Femur (tissue), 1 donor: ENCODE measurements around the gene MED25.

Experiments
- DNase-seq: peaks from one replicate; pipeline ENCODE4 v3.0.0-alpha.2; 2017

The MED25 gene

DNA sequence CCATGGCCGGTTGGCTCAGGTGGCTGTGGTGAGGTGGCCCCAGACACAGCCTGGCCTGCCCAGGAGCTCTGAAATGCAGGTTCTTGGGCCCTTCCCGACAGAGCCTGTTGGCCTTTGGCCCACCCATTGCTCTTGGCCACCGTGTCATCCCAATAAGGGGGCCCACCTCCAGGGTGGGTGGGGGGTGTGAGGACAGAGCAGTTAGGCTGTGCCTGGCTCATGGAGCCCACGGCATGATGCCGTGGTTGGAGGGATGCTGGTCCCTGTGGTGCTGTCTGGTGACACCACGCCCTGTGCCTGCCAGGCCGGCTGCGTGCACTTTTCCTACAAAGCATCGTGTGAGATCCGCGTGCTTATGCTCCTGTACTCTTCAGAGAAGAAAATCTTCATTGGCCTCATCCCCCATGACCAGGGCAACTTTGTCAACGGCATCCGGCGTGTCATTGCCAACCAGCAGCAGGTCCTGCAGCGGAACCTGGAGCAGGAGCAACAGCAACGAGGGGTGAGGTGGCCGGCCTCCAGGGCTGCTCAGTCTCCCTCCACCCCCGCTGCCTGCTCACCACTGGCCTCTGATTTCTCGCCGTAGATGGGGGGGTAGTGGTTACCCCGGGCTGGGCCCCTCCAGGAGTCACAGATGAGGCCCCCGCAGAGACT lies 41.7 kb downstream of the MED25 start:
- DNase-seq = no peak

DNA sequence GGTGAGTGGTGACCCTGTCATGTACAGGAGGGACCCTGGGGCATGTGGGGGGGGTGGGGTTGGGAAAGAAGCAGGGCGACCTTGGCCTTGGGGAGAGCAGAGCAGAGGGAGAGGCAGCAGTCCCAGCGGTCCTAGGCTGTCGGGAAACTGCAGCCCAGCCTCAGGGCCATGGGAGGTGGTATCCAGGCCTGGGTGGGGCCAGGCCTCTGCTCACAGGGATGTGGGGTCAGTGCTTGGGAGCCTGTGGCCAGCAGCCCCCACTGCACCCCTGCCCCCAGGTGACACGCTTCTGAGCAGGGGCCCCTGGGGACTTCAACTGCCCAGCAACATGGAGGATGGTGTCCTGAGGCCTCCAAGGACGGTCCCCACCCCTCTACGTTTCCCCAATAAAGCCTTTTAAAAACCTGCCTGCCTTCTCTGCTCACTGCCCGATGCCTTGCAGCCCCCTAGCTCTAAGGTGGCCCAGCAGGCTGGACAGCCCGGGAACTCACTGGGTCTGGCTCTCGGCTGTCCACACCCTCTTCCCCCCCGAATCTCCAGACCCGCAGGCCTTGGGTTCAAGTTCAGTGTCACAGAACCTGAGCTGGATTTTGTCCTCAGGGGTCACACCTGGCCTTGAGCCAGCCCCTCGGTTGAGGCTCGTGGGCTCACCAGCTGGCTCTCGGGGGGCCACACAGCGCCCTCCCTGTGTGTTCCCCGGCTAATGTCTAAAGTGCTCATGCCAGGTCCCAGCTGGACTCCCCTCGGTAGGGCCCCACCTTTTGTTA lies 42.4 kb downstream of the MED25 start:
- peak; percentile 31 for DNase-seq

GRCh38 chr19:49861107-49861506 lies 43.0 kb downstream of the MED25 start:
- peak; percentile 68 for DNase-seq

GRCh38 chr19:49861541-49862378 lies 43.7 kb downstream of the MED25 start:
- DNase-seq = peak; percentile 29

- peak; percentile 43 for DNase-seq
Measured at GRCh38 chr19:49862391-49863253, 44.5 kb downstream of the MED25 start.

GRCh38 chr19:49863254-49863934 lies 45.3 kb downstream of the MED25 start:
- DNase-seq = peak; percentile 17

GRCh38 chr19:49863935-49864320 lies 45.8 kb downstream of the MED25 start:
- no peak for DNase-seq

- DNase-seq = no peak
Measured at GRCh38 chr19:49864890-49865289, 46.8 kb downstream of the MED25 start.

DNA sequence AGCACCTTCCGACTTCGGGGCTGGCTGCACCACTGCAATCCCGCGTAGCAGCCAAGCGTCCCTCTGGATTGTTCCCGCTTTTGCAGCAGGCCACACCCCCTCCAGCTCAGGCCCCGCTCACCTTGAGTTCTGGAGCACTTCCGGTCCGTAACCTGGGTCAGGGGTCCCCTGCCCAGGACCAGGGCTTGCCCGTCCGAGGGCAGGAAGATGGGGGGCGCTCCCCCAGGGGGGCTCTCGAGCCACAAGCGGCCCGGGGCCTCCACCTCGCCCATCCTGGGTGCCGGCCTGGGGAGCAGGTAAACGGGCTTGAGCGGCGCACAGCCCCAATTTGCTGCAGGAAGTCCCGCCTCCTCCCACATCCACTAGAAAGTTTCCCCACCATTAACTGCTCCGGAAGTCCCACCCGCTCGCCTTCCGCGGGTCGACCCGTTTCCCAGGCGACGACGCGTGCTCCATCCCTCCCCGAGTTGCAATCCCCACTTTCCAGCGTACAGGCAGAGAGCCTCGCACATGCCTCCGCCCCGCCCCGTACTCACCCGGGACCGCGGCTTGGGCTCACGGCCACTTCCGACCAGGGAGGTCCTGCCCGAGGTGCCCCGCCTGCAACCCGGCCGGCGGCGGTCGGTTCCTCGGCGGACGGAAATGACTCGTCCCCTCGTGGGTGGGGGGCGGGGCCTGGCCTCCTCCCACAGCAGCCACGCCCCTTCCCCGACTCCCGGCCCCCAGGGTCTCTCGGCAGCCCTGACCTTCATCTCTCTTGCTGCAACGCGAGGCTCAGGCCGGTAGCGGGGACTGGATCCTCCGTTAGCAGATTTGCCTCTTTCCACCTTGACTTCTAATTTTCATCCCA lies 49.1 kb downstream of the MED25 start, which contains the start of gene PNKP:
Gene PNKP (minus strand): TSS at position 644 of the 850 bp plus-strand sequence. CDS start 372 bp downstream, at position 272.
- DNase-seq = peak; percentile 96

DNA sequence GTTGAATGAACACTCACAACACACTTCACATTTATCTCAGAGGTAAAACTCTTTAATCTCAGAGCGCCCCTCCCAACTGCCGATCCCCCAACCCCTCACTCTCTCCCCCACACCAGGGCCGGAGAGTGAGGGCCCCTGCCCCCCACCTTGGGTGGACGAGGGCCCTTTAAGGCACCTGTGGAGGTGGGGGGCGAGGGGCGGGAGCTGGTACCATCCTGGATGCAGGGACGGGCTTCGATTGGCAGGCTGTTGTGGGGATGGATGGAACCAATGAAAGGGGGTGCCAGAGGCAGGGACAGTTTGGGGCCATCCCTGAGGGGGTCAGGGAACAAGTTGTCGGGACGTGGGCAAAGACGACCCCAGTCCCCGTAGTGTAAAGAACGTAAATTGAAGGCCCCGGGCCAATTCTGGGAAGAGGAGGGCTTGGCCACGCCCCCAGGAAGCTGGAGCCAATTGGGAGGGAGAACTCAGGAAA lies 51.0 kb downstream of the MED25 start:
- DNase-seq = no peak

DNA sequence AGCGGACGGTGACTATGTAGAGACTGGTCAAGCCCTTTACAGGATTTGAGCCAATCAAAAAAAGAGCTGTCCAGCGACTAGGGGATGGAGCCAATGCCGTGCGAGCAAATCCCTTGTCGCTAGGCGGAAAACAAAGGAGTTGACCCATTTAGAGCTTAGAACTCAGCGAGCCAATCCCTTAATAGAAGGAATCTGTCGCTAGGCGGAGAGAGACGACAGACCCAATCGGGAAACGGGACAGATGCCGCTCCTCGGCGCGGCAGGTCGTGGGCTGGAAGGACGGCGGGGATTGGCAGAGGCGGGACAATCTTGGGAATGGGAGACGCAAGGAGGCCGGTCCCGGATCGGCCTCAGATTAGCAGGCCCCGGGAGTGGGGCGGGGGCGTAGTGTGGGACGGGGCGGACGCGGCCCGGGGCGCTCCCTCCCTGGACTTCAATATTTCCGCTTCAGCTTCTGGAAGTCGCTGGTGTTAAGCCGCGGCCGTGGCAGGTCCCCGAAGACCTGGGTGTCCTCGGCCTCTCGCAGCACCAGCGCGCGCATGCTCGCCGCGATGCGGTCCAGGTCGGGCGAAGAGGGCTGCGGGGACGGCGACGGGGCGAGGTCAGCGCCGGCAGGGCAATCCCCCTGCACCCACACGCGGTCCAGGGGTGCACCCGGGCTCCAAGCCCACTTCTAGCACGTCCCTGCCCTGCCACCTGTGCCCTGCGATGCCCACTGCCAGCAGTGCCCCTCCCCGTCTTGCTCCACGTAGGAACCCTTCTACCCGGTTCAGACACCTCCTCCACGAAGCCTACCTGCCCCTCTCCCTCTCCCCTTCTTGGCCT lies 51.6 kb downstream of the MED25 start:
- peak; percentile 99 for DNase-seq

- no peak for DNase-seq
Measured at GRCh38 chr19:49870309-49870901, 52.3 kb downstream of the MED25 start.

- no peak for DNase-seq
Measured at GRCh38 chr19:49871349-49871985, 53.4 kb downstream of the MED25 start.

DNA sequence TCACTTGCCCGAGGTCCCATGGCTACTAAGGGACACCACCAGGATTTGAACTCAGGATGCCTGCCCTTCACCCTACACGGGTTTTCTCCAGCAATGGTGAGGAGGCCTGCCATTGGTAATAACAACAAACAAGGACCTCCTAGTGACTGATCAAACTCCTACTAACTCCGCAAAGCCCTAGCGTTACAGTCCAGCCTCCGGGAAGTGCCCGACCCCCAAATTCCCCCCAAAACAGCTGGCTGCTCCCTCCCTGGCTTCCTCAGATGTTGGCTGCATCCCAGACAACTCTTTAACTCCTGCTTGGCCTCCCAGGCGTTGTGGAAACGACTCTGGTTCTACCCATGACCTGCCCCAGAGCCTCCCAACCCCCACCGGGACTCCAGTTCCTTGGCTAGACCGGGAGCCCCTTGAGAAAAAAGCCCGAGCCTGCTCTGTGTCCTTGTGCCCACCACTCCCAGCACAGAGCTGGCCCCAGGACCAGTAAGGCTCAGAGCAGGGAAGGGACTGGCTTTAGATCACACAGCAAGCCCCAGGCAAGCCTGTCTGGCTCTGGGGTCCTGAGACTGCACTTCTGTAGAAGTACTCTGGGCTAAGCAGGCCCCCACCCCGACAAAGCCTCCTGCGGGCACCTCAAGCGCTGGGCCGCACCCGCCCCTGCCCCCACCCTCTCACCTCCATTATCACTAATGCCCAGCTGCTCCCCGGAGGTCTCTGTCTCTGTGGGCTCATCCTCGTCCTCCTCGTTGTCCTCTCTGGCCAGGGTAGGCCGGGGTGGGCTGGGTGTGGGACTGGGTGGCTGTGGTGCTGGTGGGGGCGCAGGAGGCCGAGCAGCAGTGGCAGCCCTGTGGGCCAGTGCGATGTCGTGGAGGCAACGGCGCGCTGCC lies 54.4 kb downstream of the MED25 start:
- DNase-seq = no peak

DNA sequence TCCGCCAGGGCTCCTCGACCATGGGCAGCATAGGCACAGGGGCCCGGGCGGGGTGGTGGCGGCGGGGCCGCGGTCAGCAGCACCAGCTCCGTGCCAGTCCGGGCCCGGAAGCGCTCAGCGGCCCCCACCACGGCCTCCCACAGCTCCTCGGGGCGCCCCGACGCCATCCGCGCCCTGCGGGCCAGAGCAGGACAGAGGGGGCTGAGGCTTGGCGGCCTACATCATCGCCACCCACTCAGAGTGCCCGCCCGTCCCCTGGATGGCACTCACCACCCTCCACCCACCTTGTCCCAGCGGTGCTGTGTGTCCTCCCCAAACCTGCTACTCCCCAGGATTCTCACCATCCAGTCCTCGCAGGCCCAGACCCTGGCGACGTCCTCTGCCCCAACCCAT lies 55.0 kb downstream of the MED25 start:
- DNase-seq = no peak

- DNase-seq = no peak
Measured at GRCh38 chr19:49873834-49874233, 55.7 kb downstream of the MED25 start.

DNA sequence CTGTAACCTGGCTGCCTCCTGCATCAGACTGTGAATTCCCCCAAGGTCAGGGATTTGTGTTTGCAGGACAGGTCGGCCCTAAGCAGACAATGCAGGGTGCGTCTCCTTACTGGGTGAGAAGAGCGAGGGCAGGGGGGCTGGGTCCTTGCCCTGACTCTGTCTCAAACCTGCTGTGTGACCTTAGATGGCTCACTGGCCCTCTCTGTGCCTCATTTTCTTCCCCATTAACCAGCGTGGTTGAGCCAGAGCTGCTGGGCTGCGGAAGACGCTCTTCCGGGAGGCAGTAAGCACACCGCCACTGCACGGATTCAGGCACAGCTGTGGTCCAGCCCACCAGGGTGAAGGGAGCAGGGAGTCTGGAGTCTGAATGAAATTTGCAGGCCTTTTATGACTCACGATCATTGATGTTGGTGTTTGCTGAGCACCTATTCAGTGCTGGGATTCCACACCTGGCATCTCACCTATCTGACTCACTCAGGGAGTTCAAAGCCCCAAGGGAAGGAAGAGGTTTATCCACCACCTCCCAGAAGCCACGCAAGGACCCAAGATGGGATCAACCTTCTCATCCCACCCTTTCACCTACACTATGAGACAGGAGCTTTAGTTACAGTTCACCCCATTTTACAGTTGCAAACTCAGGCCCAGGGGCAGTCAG lies 56.5 kb downstream of the MED25 start:
- no peak for DNase-seq
